GM18909 (cell line): ENCODE measurements around the gene OR4C46.
"Not testable (repeated sequence)": the region's sequence is repeated elsewhere in the genome, so short reads cannot be mapped to it uniquely, and the experiment has no call there.

ENCODE experiments used
- ATAC-seq: cut with Tn5 transposase; IDR thresholded peaks from one replicate; pipeline ENCODE4 v1.9.1; 2021; ENCODE audit warnings: mild to moderate bottlenecking; ENCODE audit not compliant: unreplicated experiment, poor library complexity

Gene OR4C46

DNA sequence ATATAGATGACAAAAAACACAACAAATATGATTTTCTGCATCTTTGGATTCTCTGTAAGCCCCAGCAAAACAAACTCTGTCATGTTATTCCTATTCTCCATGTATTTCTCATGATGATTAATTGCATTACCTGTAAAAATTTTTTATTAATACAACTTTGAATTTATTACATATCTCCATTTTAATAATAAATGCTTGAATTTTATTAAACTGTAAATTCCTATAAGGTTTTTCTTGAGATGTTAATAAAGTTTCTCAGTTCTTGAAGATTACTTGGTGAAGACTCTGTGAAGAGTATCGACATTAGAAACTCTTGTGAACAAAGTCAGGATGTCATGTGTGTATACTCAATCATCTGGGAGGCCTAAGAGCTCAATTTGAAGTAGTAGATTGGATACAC is at the start of gene OR4C46:
Gene OR4C46, minus strand, starts transcription at position 101 of the 400 bp plus-strand sequence. Its CDS starts 0 bp downstream, at position 101.
- no peak for ATAC-seq

DNA sequence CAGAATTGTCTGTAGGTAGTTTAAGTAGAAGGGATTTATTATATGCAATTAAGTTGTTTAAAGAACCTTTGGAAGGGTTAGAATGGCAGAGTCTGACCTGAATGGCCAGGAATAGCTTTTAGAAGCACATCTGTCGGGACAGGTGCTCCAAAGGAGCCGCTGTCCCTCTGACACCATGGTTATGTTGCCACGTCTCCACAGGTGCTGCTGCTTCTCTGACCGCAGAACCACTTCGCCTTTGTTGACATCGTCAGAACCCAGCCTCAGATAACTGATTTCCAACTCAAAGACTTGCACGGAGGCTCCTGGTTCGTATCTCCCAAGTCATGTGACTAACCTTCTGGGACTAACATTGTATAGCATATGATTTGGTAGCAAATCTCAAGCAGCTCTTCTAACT is 41.8 kb upstream of the OR4C46 start:
- ATAC-seq, result not testable (repeated sequence)

DNA sequence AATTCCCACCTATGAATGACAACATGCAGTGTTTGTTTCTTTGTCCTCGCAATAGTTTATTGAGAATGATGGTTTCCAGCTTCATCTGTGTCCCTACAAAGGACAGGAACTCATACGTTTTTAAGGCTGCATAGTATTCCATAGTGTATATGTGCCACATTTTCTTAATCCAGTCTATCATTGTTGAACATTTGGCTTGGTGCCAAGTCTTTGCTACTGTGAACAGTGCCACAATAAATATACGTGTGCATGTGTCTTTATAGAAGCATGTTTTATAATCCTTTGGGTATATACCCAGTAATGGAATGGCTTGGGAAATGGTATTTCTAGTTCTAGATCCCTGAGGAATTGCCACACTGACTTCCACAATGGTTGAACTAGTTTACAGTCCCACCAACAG is 42.4 kb downstream of the OR4C46 start:
- ATAC-seq, result not testable (repeated sequence)

DNA sequence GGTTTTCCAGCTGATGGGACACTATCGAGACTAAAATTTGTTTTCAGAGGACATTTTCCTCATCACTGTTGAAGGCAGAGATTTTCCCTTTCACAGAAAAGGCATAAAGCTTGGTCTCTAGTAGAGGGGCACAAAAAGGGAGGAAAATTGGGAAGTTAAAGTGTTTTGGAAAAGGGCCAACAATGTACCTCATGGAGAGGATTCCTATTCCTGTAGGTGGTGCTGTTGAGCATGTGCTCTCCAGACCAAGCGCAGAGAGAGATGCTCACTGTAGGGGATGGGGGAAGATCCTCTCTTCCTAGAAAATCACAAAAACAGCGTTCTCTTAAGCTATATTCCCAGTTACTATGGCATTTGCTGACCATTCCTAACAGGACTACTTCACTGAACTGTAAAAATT is 44.9 kb downstream of the OR4C46 start:
- ATAC-seq, result no peak

DNA sequence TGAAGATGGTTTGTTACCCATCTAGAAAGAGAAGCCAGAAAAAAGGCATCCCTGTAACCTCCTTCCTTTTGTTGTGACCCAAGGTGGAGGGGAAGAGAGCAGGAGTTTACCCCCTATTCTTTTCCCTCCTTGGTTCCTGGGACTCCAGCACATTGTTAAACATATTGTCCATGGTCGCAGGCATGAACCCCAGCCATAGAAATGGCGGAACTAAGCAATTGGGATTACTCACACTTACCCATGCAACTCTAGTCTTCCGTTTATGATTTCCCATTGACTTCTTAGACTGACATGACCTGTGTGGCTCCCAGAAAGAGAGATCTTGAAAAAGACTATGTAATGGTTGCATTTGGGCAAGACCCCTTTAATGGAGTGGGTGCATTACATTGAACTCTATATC is 45.4 kb downstream of the OR4C46 start:
- no peak for ATAC-seq
